Liver (tissue), 9 donors: Measurements from ENCODE around the gene CHAC1. TPM values are rescaled to one million over a fixed set of nuclear protein-coding genes. Genes with fewer than 3 reads are reported as not detected.

Experiments used
- DNase-seq: peaks from one replicate; pipeline ENCODE4 v3.0.0-alpha.2; 2017; ENCODE audit warnings: low spot score
- H3K27ac ChIP-seq, 2 donors: one replicate each; pipeline ENCODE4 v1.7.0; 2013; ENCODE audit warnings: inconsistent platforms in 2 of 2, low read length in 2 of 2, control low read depth in 1 of 2, low read depth in 1 of 2, mild to moderate bottlenecking in 1 of 2
- H3K27me3 ChIP-seq, 4 donors: one replicate each; pipeline versions ENCODE4 v1.6.1 to v1.7.0; 2013; ENCODE audit warnings: low read length in 3 of 4, inconsistent platforms in 1 of 4, mild to moderate bottlenecking in 1 of 4, moderate library complexity in 1 of 4; ENCODE audit not compliant: control insufficient read depth in 4 of 4, insufficient read depth in 4 of 4
- H3K36me3 ChIP-seq, 4 donors: one replicate each; pipeline versions ENCODE4 v1.6.1 to v1.7.0; 2013; ENCODE audit warnings: low read length in 3 of 4, mild to moderate bottlenecking in 3 of 4, low read depth in 1 of 4, moderate library complexity in 1 of 4; ENCODE audit not compliant: control insufficient read depth in 4 of 4, insufficient read depth in 3 of 4
- H3K4me1 ChIP-seq, 4 donors: one replicate each; pipeline versions ENCODE4 v1.6.1 to v1.7.0; 2013; ENCODE audit warnings: low read length in 3 of 4, mild to moderate bottlenecking in 3 of 4, moderate library complexity in 1 of 4; ENCODE audit not compliant: control insufficient read depth in 4 of 4, insufficient read depth in 4 of 4
- H3K4me3 ChIP-seq, 3 donors: one replicate each; pipeline versions ENCODE4 v1.6.1 to v1.7.0; 2013; ENCODE audit warnings: low read length in 3 of 3, control low read depth in 1 of 3, low read depth in 1 of 3, mild to moderate bottlenecking in 1 of 3
- H3K9ac ChIP-seq, 2 donors: one replicate each; pipeline ENCODE4 v1.7.0; 2013; ENCODE audit warnings: low read length in 2 of 2, mild to moderate bottlenecking in 2 of 2, moderate library complexity in 2 of 2, control low read depth in 1 of 2, low read depth in 1 of 2
- H3K9me3 ChIP-seq, 4 donors: one replicate each; pipeline versions ENCODE4 v1.6.1 to v1.7.0; 2013; ENCODE audit warnings: low read length in 3 of 4; ENCODE audit not compliant: control insufficient read depth in 4 of 4
- ATF3 ChIP-seq: IDR thresholded peaks from 2 replicates; pipeline ENCODE4 v1.6.1; 2016; ENCODE audit warnings: antibody characterized with exemption
- CTCF ChIP-seq: fragments of 150-350 bp; IDR thresholded peaks from 2 replicates; pipeline ENCODE4 v1.5.1; 2017; ENCODE audit warnings: improper control_type of control experiment, low read depth, low read length; ENCODE audit not compliant: missing input control
- EGR1 ChIP-seq, 2 donors: IDR thresholded peaks; 2 replicates each; pipeline ENCODE4 v1.6.1; 2016 to 2018; ENCODE audit warnings: antibody characterized with exemption in 2 of 2, low read depth in 2 of 2
- FOXA2 ChIP-seq: IDR thresholded peaks from 2 replicates; pipeline ENCODE4 v1.6.1; 2016; ENCODE audit warnings: antibody characterized with exemption
- GABPA ChIP-seq, 2 donors: IDR thresholded peaks in 1 of 2; conservative IDR thresholded peaks in 1 of 2; 2 replicates each; pipeline ENCODE4 v1.6.1; 2016; ENCODE audit warnings: antibody characterized with exemption in 2 of 2, mild to moderate bottlenecking in 1 of 2, moderate library complexity in 1 of 2
- HNF4A ChIP-seq, 2 donors: conservative IDR thresholded peaks; 2 replicates each; pipeline ENCODE4 v1.6.1; 2016; ENCODE audit warnings: antibody characterized with exemption in 2 of 2, mild to moderate bottlenecking in 2 of 2
- HNF4G ChIP-seq: IDR thresholded peaks from 2 replicates; pipeline ENCODE4 v1.6.1; 2016; ENCODE audit warnings: antibody characterized with exemption
- JUND ChIP-seq, 2 donors: IDR thresholded peaks; 2 replicates each; pipeline ENCODE4 v1.6.1; 2016; ENCODE audit warnings: antibody characterized with exemption in 2 of 2
- MAX ChIP-seq: IDR thresholded peaks from 2 replicates; pipeline ENCODE4 v1.6.1; 2016; ENCODE audit warnings: antibody characterized with exemption
- NR2F2 ChIP-seq: IDR thresholded peaks from 2 replicates; pipeline ENCODE4 v1.6.1; 2016; ENCODE audit warnings: antibody characterized with exemption
- REST ChIP-seq: IDR thresholded peaks from 2 replicates; pipeline ENCODE4 v1.6.1; 2016; ENCODE audit warnings: antibody characterized with exemption, mild to moderate bottlenecking
- RXRA ChIP-seq, 2 donors: IDR thresholded peaks; 2 replicates each; pipeline ENCODE4 v1.6.1; 2017 to 2018; ENCODE audit warnings: antibody characterized with exemption in 2 of 2, mild to moderate bottlenecking in 1 of 2
- SP1 ChIP-seq: IDR thresholded peaks from 2 replicates; pipeline ENCODE4 v1.6.1; 2018; ENCODE audit warnings: antibody characterized with exemption, mild to moderate bottlenecking
- TAF1 ChIP-seq: conservative IDR thresholded peaks from 2 replicates; pipeline ENCODE4 v1.6.1; 2016; ENCODE audit warnings: antibody characterized with exemption, mild to moderate bottlenecking
- YY1 ChIP-seq: IDR thresholded peaks from 2 replicates; pipeline ENCODE4 v1.6.1; 2016; ENCODE audit warnings: antibody characterized with exemption, mild to moderate bottlenecking
- ZBTB33 ChIP-seq: IDR thresholded peaks from 2 replicates; pipeline ENCODE4 v1.6.1; 2016; ENCODE audit warnings: antibody characterized with exemption
- WGBS: extraction: QIAGEN DNeasy Blood & Tissue Kit; methylation state at CpG from one replicate; pipeline ENCODE4 v1.1.7; 2013; 5-methylcytosine and 5-hydroxymethylcytosine counted together
- polyA plus RNA-seq, 2 donors: library from polyadenylated mRNA; stranded (reverse) in 1 of 2; unstranded in 1 of 2; fragments of 200-250 nt in 1 of 2; fragments of >200 nt in 1 of 2; fragmentation: Nextera tagmentation in 1 of 2; extraction: Ambion mirVana in 1 of 2; gene quantifications; one replicate each; pipeline versions ENCODE4 v1.2.1 to v1.2.3, GENCODE V29; 2013 to 2015
- total RNA-seq, 2 donors: library from RNA; depleted of rRNA; stranded (reverse); fragments of >200 nt; gene quantifications; one replicate each; pipeline ENCODE4 v1.2.3, GENCODE V29; 2014
- donor health status: healthy.
- donor health status: healthy.
- donor health status: healthy.
- donor health status: healthy.
- donor health status: healthy.

CHAC1 gene
- total and polyA plus RNA-seq, 4 donors = 0.19 to 3.5 (median 1.1) TPM

GRCh38 chr15:40999190-40999589, 45.9 kb downstream of the CHAC1 start:
- H3K36me3 ChIP-seq = peaks cover 4 to 26% (median 21%) of the 10 kb centered on the region in 4 donors
- DNase-seq = no peak
- no peak overlapping the region for H3K9ac ChIP-seq
- no peak for TF ChIP-seq SP1
- no peak for TF ChIP-seq REST
- no peak for TF ChIP-seq NR2F2
- no peak for TF ChIP-seq ATF3
- TF ChIP-seq RXRA (IDR thresholded peaks at IDR 0.05) = no peak
- no peak for TF ChIP-seq HNF4A (conservative IDR thresholded peaks at IDR 0.05)
- no peak for TF ChIP-seq CTCF
- no peak for TF ChIP-seq MAX
- no peak for TF ChIP-seq GABPA (IDR thresholded peaks at IDR 0.05 in 1 of 2, conservative IDR thresholded peaks at IDR 0.05 in 1 of 2)
- no peak for TF ChIP-seq TAF1
- TF ChIP-seq EGR1 (IDR thresholded peaks at IDR 0.05; ENCODE audit: low read depth in 2 of 2) = no peak
- no peak for TF ChIP-seq FOXA2
- TF ChIP-seq YY1 = no peak
- no peak for TF ChIP-seq ZBTB33
- TF ChIP-seq JUND (IDR thresholded peaks at IDR 0.05) = no peak
- no peak for TF ChIP-seq HNF4G
- H3K27me3 ChIP-seq = no peaks in the 10 kb centered on the region
- H3K4me1 ChIP-seq = peaks cover 0 to 8% (median 7%) of the 10 kb centered on the region in 4 donors
- H3K4me3 ChIP-seq = no peak overlapping the region
- H3K9me3 ChIP-seq = no peaks in the 10 kb centered on the region
- 96% methylated on average over 4 of the region's 4 CpGs for WGBS
- H3K27ac ChIP-seq = no peak overlapping the region
